NCI-H1092 treated with DMSO at 0.1 percent for 48 hours (cell line): ENCODE results near the gene STAT2.
"Not testable (repeated sequence)": the region's sequence is repeated elsewhere in the genome, so short reads cannot be mapped to it uniquely, and the experiment has no call there.

Experiments used
- DNase-seq: peaks from one replicate; lab custom pipeline; 2025; lab: John Stamatoyannopoulos, UW

The STAT2 gene

GRCh38 chr12:56361487-56362129 lies 1.7 kb upstream of the STAT2 start:
- DNase-seq, result no peak

GRCh38 chr12:56358836-56359532 lies 923 bp downstream of the STAT2 start:
- DNase-seq, result no peak

- DNase-seq, result no peak
Observed at GRCh38 chr12:56351325-56351724, 8.6 kb downstream of the STAT2 start.

- no peak for DNase-seq
Observed at GRCh38 chr12:56350662-56351061, 9.2 kb downstream of the STAT2 start.

- DNase-seq, result no peak
Observed at GRCh38 chr12:56348776-56349175, 11.1 kb downstream of the STAT2 start.

GRCh38 chr12:56347255-56347654 lies 12.7 kb downstream of the STAT2 start:
- not testable (repeated sequence) for DNase-seq

- DNase-seq, result no peak
Observed at GRCh38 chr12:56346675-56347074, 13.2 kb downstream of the STAT2 start.

GRCh38 chr12:56342290-56342689 lies 17.6 kb downstream of the STAT2 start:
- not testable (repeated sequence) for DNase-seq

GRCh38 chr12:56341616-56342015 lies 18.3 kb downstream of the STAT2 start:
- DNase-seq, result no peak

GRCh38 chr12:56339158-56339422 lies 20.8 kb downstream of the STAT2 start:
- no peak for DNase-seq

- no peak for DNase-seq
Observed at GRCh38 chr12:56338308-56339157, 21.4 kb downstream of the STAT2 start, which contains the start of gene IL23A. IL23A (plus strand) TSS chr12:56338884; CDS start chr12:56339045, 161 bp downstream.

- no peak for DNase-seq
Observed at GRCh38 chr12:56337753-56338251, 22.1 kb downstream of the STAT2 start.

GRCh38 chr12:56336361-56337167 lies 23.3 kb downstream of the STAT2 start:
- DNase-seq, result no peak

GRCh38 chr12:56335527-56335926 lies 24.4 kb downstream of the STAT2 start:
- not testable (repeated sequence) for DNase-seq

- no peak for DNase-seq
Observed at GRCh38 chr12:56334490-56334793, 25.5 kb downstream of the STAT2 start.

GRCh38 chr12:56333679-56334489 lies 26.0 kb downstream of the STAT2 start, which contains the start of gene PAN2:
PAN2 (minus strand) TSS chr12:56334000; CDS start chr12:56333094, 906 bp downstream.
- peak; percentile 92 for DNase-seq

- no peak for DNase-seq
Observed at GRCh38 chr12:56333197-56333678, 26.7 kb downstream of the STAT2 start.

GRCh38 chr12:56332512-56333196 lies 27.3 kb downstream of the STAT2 start:
- no peak for DNase-seq

- no peak for DNase-seq
Observed at GRCh38 chr12:56330936-56331490, 28.9 kb downstream of the STAT2 start.

- DNase-seq, result no peak
Observed at GRCh38 chr12:56326533-56326932, 33.4 kb downstream of the STAT2 start.
